Measurements from ENCODE around the gene NDUFAF7.

- TF ChIP-seq CTCF (IDR thresholded peaks at IDR 0.05) (no peak), EP300 (IDR thresholded peaks at IDR 0.05) (no peak)
Measured at GRCh38 chr2:37219046-37219445, 12.4 kb upstream of the NDUFAF7 start.
